Fibroblast of upper back skin (primary cell): ENCODE data around the gene CAPN5.

ENCODE experiments used
- DNase-seq: peaks from one replicate; pipeline ENCODE4 v3.0.0-alpha.2; 2013

The CAPN5 gene

GRCh38 chr11:77139201-77139600 lies 72.4 kb downstream of the CAPN5 start:
- DNase-seq, result no peak

GRCh38 chr11:77140231-77140851 lies 73.6 kb downstream of the CAPN5 start:
- peak; percentile 27 for DNase-seq

- no peak for DNase-seq
Measured at GRCh38 chr11:77141034-77141433, 74.3 kb downstream of the CAPN5 start.

- no peak for DNase-seq
Measured at GRCh38 chr11:77141475-77141874, 74.7 kb downstream of the CAPN5 start.

GRCh38 chr11:77142091-77142975 lies 75.6 kb downstream of the CAPN5 start:
- DNase-seq, result no peak

- DNase-seq, result no peak
Measured at GRCh38 chr11:77143405-77144020, 76.7 kb downstream of the CAPN5 start.

GRCh38 chr11:77144196-77144856 lies 77.6 kb downstream of the CAPN5 start:
- no peak for DNase-seq

GRCh38 chr11:77144857-77145428 lies 78.2 kb downstream of the CAPN5 start:
- no peak for DNase-seq

GRCh38 chr11:77146261-77147035 lies 79.7 kb downstream of the CAPN5 start:
- no peak for DNase-seq

- no peak for DNase-seq
Measured at GRCh38 chr11:77147036-77147315, 80.2 kb downstream of the CAPN5 start.

- DNase-seq, result no peak
Measured at GRCh38 chr11:77147668-77148321, 81.0 kb downstream of the CAPN5 start.

GRCh38 chr11:77148963-77149715 lies 82.4 kb downstream of the CAPN5 start:
- DNase-seq, result no peak

GRCh38 chr11:77149716-77150392 lies 83.1 kb downstream of the CAPN5 start:
- no peak for DNase-seq

- no peak for DNase-seq
Measured at GRCh38 chr11:77150836-77151235, 84.1 kb downstream of the CAPN5 start.

- DNase-seq, result peak; percentile 35
Measured at GRCh38 chr11:77151804-77152509, 85.2 kb downstream of the CAPN5 start.

- peak; percentile 37 for DNase-seq
Measured at GRCh38 chr11:77152846-77153245, 86.1 kb downstream of the CAPN5 start.

- no peak for DNase-seq
Measured at GRCh38 chr11:77153276-77154185, 86.8 kb downstream of the CAPN5 start.

- no peak for DNase-seq
Measured at GRCh38 chr11:77154381-77155081, 87.8 kb downstream of the CAPN5 start.
